Left lobe of liver (tissue), 2 donors: ENCODE results near the gene MPDU1. TPM values are rescaled to one million over a fixed set of nuclear protein-coding genes. Genes with fewer than 3 reads are reported as not detected.
"Not testable (repeated sequence)": the region's sequence is repeated elsewhere in the genome, so short reads cannot be mapped to it uniquely, and the experiment has no call there.

Experiments
- ATAC-seq: fragments of 200-7000 bp; cut with Tn5 transposase; one replicate; pipeline ENCODE4 v1.9.1; 2020; ENCODE audit warnings: mild to moderate bottlenecking, moderate library complexity
- DNase-seq: peaks from one replicate; pipeline ENCODE4 v3.0.0-alpha.2; 2020; ENCODE audit warnings: low spot score
- total RNA-seq: library from RNA; stranded (reverse); gene quantifications from one replicate; pipeline ENCODE4 v1.2.1, GENCODE V29; 2021
- donor health status: DM: no; HTN: no; CAD: no; lungs with moderate emphysema.
- donor health status: DM: no; HTN: yes; CAD: no.

Gene MPDU1
- total RNA-seq, 1 donor from 2014 or later = 49.4 TPM

DNA sequence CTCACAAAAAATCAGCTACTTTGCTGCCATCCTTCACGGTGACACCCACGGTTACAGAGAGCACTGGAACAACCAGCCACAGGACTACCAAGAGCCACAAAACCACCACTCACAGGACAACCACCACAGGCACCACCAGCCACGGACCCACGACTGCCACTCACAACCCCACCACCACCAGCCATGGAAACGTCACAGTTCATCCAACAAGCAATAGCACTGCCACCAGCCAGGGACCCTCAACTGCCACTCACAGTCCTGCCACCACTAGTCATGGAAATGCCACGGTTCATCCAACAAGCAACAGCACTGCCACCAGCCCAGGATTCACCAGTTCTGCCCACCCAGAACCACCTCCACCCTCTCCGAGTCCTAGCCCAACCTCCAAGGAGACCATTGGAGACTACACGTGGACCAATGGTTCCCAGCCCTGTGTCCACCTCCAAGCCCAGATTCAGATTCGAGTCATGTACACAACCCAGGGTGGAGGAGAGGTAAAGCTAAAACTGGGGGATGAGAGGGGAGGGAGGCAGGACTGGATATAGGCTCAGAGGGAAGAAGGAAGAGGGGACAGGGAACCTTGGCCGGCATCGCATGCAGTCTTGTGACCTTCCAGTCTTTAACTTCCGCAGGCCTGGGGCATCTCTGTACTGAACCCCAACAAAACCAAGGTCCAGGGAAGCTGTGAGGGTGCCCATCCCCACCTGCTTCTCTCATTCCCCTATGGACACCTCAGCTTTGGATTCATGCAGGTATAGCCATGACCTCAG, 3.6 kb upstream of the MPDU1 start:
- DNase-seq (no peak), ATAC-seq (no peak)

DNA sequence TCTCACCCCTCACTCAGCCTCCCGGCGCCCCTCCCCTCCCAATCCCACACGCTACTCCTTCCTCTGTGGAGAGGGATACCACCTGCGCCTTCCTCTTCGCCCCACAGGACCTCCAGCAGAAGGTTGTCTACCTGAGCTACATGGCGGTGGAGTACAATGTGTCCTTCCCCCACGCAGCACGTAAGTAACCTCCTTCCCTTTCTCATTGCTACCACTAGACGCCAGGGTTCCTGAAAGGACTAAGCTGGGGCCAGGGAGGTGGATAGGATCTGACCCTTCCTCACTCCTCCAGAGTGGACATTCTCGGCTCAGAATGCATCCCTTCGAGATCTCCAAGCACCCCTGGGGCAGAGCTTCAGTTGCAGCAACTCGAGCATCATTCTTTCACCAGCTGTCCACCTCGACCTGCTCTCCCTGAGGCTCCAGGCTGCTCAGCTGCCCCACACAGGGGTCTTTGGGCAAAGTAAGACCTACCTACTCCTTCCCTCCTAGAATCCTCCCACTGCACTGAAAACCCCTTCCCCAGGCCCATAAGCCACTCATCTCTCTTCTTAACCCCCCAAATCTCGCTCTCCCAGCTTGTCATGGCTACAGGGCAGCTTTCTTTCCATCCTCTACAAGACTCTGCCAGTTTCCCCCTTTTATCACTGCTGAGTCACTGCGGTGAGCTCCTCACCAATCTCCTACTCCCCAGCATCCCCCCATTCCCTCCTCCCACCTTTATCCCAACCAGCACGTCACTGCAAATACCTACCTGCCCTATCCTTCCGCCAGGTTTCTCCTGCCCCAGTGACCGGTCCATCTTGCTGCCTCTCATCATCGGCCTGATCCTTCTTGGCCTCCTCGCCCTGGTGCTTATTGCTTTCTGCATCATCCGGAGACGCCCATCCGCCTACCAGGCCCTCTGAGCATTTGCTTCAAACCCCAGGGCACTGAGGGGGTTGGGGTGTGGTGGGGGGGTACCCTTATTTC, 2.8 kb upstream of the MPDU1 start:
- DNase-seq (no peak), ATAC-seq (no peak)

DNA sequence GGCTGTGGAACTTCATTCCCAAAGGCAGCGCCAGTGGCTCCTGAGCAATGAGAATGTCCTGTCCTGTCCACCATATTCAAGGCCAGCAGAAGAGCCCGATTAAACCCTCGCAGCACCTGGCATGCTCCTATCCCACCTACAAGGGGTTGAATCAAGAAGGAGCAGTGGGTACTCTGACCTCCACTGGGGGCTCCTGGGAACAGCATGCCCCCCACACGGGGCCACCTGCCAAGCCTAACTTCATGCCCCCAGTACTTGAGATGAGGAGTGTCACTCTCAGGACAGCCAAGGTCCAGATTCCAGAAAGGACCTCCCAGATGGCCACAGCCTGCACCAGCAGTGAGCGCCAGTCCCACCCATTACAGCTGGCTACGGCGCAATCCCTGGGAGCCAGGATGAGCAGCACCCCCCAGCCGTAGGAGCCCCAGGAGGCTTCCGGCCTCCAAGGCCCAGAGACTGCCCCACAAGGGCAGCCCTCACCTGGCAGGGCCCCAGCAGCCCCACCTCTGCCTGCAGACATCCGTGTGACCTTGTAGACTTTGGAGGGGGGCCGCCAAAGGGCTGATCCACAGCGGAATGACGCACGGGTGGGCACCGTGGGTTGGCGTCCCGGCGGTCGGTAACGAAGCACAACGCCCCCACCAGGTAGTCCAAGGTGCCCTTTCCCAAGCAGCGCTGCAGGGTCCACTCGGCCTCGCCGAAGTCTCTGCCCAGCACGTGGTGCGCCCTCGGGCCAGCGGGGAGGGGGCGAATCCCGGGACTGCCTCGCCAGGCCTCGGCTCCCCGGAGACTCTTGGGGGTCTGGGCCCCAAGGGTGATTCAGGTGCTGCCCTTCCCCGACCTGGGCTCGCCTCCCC, 1.0 kb upstream of the MPDU1 start:
- no peak for ATAC-seq

DNA sequence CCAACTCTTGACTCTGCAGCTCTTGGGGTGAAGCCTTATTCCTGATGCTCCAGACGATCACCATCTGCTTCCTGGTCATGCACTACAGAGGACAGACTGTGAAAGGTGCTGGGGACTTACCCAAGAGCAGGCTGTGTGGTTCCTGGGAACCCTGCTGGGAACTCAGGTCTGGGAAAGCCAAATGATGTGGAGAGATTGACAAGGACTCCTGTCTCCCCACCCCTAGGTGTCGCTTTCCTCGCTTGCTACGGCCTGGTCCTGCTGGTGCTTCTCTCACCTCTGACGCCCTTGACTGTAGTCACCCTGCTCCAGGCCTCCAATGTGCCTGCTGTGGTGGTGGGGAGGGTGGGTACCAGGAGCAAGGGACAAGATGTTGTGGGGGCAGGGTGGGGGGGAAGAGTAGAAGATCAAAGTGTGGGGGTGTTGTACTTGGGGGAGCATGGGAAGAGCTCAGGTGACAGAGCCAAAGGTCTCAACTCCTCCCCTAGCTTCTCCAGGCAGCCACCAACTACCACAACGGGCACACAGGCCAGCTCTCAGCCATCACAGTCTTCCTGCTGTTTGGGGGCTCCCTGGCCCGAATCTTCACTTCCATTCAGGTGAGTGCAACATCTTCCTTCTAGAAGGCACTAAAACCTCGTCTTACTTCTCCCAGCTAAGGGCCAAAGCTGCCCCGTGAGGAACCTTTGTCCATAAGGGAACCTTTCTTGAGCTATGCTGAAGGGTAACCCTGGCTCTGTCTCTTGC, 3.2 kb downstream of the MPDU1 start:
- DNase-seq (no peak), ATAC-seq (peak; percentile 7)

More for the DNA sequence above, 1.0 kb upstream of the MPDU1 start:
- no peak for DNase-seq

DNA sequence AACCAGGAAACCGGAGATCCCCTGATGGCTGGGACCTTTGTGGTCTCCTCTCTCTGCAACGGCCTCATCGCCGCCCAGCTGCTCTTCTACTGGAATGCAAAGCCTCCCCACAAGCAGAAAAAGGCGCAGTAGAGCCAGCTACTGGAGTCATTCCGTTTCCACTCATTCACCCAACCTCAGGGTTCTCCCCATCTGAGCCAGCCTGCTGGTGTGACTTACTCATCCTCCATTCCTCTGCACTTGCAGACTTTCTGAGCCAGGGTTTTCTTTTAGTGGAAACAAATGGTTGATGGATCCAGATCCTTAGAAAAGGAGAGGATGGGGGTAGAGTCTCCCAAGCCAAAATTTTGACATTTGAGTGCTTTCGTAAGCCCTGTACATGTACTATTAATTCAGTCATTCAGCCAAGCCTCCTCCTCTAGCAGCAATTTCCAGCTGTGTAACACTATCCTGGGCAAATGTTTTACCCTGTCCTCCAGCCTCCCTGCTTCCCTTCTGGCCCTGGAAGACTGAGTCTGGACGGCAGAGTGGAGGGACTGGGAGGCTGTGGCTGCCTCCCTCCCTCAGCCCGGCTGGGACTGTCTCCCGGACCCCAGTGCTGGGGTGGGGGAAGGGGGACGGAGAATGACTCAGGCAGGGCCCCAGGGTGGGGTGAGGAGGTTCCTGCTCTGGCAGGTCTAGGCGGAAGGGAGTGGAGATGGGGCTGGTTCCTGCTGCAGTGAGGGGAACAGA, 3.9 kb downstream of the MPDU1 start:
- ATAC-seq = no peak
- no peak for DNase-seq

DNA sequence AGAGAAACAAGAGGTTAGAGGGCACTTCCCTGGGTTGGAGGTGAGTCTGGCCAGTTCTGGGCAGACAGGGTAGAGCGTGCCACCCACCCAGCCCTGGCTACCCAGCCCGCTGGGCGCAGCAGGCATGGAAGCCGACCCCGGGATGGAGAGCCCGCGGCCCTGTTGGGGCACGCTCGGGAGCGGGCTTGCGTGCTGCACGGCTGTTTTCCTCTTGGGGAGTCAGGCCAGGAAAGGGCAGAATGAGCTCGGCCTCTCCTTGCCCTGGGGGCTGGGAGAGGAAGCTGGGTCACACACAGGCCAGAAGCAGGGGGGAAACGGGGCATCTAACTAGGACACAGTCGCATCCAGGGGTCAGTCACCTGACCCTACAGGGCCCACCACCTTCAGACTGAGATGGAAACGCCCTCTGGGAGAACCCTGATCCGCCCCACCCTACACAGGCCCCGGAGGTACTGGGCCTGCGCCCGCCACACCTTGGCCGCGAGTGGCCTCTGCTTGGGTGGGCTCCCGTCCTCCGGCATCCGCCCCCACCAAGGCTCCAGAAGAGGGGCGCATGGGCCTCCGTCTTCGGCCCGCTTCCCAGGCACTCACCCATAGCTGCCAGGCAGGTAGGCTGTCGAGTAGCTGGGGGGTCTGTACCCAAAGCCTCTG, 5.0 kb downstream of the MPDU1 start:
- DNase-seq = no peak
- ATAC-seq = no peak

DNA sequence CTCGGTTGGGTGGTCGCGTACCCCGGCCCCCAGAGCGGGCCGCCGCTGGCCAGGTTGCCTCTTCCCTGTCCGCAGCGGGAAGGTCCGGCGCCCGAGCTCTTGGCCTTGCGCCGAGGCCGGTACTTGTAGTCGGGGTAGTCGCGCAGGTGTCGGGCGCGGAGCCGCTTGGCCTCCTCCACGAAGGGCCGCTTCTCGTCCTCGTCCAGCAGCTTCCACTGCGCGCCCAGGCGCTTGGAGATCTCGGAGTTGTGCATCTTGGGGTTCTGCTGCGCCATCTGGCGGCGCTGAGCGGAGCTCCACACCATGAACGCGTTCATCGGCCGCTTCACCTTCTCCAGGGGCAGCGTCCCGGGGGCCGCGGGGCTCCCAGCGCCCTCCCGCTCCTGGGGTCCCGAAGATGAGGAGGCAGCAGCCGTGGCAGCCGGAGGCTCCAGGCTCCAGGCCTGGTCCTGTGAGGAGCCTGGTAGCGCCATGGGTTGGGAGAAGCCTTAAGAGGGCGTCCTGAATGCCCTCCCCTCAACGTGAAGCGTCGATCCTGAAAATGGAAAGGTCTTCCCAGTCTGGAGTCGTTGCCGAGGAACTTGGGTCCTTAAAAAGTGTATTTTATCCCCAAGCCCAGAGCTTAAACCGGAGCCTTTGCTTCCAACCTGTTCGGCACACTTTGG, 5.7 kb downstream of the MPDU1 start:
- peak; percentile 68 for DNase-seq
- ATAC-seq = peak; percentile 79

DNA sequence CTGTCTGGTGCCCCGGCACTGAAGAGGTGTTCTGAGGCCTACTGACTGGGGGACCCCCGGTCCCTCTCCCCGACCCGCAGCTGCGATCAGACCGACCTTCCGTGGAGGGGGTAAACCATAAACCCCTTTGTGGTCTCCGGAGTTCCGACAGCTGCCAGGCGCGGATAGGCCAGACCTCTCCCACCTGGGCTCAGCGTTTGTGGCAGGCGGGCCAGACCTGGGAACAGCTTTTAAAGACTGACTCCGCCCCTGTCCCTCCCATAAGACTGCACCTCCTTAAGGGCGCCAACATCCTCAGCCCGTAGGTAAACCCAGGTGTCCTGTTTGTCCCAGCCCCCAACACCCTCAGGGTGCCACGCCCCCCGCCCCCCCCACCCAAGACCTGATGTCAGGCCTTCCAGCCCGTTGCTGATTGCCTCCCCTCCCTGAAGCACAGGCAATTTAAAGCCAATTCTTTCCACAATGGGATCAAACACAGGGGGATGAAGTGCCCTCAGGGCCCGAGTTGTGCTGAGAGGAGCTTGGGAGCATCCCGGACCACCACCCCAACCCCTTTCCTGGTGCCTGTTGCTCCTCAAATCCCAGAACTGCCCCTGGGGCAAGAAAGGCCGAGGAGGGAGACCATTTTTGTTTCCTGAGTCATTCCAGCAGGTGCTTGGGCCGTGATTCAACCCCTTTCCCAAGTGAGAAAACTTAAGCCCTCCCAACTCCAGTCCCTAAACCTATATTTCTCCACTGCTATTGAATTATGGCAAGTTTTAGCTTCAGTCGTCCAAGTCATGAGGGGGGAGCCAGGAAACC, 6.4 kb downstream of the MPDU1 start, which contains the start of gene SOX15:
SOX15 (minus strand) TSS at position 204 of the 801 bp plus-strand sequence. CDS start 418 bp downstream, outside the sequence.
- ATAC-seq (peak; percentile 5), DNase-seq (no peak)

DNA sequence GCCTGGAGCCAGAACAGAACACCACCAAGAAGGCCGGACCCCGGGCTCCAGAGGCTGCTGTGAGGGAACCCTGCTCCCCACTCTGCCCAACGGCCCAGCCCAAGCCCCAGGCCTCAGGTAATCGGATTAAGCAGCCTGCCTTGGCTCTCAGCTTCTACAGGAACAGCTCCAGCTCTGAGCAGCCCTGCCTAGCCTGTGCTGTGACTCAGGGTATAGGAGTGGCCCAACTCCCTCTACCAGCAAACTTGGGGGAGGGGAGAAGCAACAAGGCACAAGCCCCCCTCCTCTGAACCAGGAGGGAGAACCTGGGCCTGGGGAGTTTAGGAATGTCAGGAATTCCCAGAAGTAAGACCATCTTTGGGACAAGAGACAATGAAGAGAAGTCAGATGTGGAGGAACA, 7.1 kb downstream of the MPDU1 start:
- DNase-seq = no peak
- ATAC-seq = no peak

DNA sequence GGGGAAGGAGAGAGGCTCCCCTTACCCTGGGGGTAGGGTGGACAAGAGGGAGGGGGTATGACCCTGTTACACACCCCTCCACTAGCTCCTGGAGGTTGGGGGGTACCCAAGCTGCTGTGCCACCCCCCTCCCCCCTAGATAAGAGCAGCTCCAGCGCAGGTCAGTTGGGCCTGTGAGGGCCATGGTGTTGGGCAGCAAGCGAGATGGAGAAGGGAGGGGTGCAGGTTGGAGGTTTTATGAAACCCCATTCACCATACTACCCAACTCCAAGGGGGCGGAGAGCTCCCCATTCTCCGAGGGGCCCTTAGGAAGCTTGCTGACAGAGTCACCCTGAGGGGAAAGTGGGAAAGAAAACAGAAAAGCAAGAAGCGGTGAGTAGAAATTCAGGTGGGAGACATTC, 7.9 kb downstream of the MPDU1 start:
- no peak for ATAC-seq
- DNase-seq = no peak

DNA sequence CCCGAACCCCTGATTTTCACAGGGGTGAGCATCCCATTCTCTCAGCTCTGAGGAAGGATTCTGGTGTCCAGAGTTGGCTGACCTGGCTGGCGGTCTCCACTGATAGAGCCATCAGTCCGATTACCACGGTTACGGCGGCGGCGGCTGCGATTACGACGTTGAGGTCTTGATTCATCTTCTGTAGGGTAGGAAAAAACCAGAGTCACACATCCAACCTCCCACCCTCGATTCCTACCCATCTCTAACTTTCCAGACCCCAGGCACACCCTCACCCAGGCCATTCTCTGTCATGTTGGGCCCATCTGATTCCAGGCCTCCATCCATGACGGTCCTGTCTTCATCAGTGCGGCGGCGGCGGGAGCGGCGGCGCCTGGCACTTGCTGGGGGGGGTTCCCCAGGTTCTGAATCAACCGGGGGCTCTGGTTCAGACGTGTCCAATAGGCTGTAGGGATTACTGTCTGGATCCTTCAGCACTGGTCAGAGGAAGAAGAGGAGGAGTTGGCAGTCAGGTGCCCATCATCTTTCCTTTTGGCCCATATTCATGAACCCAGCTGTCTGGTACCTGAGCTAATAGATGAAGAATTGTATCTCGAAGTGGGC, 8.9 kb downstream of the MPDU1 start:
- DNase-seq = no peak
- ATAC-seq = no peak

DNA sequence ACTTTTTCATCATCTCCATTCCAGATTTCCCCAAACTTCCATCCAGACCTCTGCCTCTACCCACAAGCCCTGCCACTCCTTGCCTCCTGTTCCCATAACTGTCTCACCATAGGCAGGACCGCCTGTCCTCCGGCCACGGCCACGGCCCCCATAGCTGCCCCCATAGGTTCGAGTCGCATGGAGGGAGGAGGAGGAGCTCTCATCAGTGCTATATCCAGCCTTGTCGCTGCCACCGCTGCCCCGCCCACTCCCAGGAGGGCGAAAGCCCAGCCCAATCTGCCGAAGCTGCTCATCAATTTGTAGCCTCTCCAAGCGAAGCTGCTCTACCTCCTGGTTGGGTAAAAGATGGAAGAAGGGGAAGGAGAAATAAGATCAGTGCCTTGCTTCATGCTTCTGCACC, 9.6 kb downstream of the MPDU1 start:
- DNase-seq (no peak), ATAC-seq (no peak)

DNA sequence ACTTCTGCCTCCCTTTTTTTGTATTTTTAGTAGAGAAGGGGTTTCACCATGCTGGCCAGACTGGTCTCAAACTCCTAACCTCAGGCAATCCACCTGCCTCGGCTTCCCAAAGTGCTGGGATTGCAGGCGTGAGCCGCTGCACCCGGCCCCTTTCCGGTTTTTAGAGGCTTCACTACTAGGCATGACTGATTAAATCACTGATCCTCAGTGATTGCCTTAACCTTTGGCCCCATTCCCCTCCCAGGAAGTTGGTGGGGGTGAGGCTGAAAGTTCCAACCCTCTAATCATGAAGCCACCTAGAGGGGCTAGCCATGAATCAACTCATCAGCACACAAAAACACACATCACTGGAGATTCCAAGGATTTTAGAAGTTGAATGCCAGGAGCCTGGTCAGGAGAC, 13.9 kb downstream of the MPDU1 start:
- ATAC-seq, DNase-seq: not testable (repeated sequence)

DNA sequence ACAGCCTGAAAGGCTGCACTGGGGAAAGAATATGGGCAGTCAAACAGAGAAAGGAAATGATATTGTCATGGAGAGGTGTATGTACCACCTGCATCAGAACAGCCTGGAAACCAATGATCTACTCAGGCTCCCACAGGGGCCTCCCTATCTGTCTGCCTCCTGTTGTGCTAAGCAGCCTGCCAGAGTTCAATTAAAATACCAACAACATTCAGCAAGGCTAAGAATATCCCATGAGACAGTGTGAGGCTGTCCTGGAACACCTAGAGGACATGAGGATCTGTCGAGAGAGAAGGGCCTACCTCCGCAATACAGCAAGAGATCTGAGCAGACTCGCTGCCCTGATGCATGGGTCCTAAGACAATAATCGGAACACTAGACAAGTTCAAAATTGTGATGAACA, 22.6 kb downstream of the MPDU1 start:
- no peak for ATAC-seq
- no peak for DNase-seq

DNA sequence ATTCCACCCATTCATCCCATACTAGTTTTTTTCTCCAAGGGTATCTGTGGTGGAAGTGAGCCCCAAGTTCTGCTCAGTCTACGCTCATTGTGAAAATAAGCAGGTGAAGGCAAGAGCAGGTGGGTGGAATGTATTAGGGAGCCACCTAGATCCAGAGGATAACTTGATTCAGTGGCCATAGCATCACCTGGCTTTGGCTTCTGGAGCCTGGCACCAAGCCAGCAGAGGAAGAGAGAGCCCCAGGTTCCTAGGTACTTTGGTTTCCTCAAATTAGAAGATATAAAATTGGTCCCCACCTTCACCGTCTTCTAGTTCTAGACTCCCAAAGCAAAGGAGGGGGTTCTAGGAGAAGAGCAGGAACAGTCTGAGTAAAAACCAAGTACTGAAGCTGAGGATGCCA, 27.0 kb downstream of the MPDU1 start:
- no peak for DNase-seq
- ATAC-seq = no peak

DNA sequence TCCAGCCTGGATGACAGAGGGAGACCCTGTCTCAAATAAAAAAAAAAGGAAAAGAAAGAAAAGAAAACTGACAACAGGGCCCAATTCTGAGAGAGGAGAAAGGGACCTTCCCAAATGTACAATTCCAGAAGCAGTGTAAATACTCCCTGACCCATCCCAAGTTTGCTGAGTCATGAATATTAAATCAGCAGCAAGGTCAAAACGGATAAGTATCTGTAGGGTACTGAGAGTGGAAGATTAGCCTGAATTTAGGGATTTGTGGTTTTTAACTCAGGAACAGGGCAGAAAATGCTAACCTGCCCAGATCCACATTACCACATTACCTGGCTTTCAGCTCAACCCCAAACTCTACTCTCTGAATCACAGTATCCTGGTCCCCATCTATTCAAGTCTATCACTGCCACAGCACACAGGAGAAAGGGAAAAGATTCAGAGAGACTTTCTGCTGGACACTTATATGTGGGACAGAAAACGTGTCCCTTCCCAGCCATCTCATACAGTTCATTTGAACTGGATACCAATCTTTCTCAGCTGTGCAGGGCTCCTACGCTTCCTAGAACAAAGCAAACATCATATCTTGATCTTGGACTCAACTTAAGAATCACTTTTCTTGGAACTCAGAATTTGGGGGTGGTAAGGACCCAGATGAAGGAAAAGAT, 28.1 kb downstream of the MPDU1 start:
- no peak for DNase-seq
- ATAC-seq = no peak

DNA sequence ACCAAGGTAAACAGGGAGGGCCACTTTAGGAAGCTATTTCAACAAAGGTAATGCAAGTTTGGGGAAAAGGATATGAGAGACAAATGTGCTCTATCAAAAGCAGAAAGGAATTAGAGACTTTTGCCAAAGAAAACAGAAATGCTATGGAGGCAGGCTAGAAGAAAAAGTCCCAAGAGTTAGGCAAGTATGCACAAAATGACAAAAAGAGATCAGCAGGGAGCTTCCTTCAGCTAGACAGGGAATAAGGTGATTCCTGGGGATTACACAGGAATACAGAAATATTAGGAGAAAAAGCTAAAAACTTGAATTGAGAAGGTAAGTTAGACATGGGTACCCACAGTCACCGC, 28.6 kb downstream of the MPDU1 start:
- no peak for DNase-seq
- ATAC-seq = no peak
